ENCODE results near the gene IPO5.

DNA sequence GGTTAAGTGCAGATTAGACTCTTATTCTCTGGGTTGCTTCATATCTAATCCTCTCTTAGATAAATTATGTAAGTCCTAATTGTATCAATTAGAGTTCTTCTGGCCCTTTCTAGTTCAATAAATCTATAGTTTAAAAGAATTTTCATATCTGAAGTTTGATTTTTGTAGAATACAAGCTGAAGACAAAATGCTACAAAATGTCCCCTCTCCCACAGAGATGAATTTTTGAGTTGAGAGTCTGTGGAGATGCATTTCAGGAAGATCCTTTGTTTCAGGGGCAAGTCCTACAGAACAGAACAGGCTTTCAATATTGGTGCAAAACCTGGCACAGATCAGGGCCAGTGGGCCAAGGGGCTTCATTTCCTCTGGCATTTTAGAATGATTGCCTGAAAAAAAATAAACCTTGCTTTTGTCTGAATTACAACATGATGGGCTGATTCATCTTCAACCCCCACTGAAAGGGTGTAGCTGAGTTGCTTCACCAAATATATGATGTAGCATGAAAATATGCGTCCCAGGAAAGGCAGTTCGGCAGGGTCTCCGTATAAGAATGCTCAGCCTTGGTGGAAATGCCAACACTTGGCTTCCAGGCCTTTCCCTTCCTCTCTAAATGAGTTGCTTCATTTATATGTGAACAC, 6.4 kb upstream of the IPO5 start:
- no peak for TF ChIP-seq EP300 (IDR thresholded peaks at IDR 0.05; ENCODE audit: borderline replicate concordance)
- TF ChIP-seq YY1 (IDR thresholded peaks at IDR 0.05; ENCODE audit: low read depth) = no peak
- no peak for TF ChIP-seq TAF1 (IDR thresholded peaks at IDR 0.05; ENCODE audit: low read depth)
- TF ChIP-seq FOXM1 (IDR thresholded peaks at IDR 0.05; ENCODE audit: borderline replicate concordance, low read depth) = no peak

Data from Ishikawa (cell line).